Mucosa of stomach (tissue), 1 donor: Measurements from ENCODE around the gene FNIP2.
"Not testable (repeated sequence)": the region's sequence is repeated elsewhere in the genome, so short reads cannot be mapped to it uniquely, and the experiment has no call there.

Experiments used
- H3K27me3 ChIP-seq: one replicate; pipeline ENCODE4 v1.7.0; 2013; ENCODE audit warnings: mild to moderate bottlenecking, low read length; ENCODE audit not compliant: control insufficient read depth, insufficient read depth
- H3K36me3 ChIP-seq: one replicate; pipeline ENCODE4 v1.7.0; 2013; ENCODE audit warnings: low read length; ENCODE audit not compliant: control insufficient read depth, insufficient read depth
- H3K4me1 ChIP-seq: one replicate; pipeline ENCODE4 v1.7.0; 2013; ENCODE audit warnings: mild to moderate bottlenecking, low read length; ENCODE audit not compliant: control insufficient read depth, insufficient read depth
- H3K4me3 ChIP-seq: one replicate; pipeline ENCODE4 v1.7.0; 2013; ENCODE audit warnings: low read length
- H3K9ac ChIP-seq: one replicate; pipeline ENCODE4 v1.7.0; 2013; ENCODE audit warnings: mild to moderate bottlenecking, low read length, moderate library complexity
- H3K9me3 ChIP-seq: one replicate; pipeline ENCODE4 v1.7.0; 2013; ENCODE audit warnings: mild to moderate bottlenecking, low read length, moderate library complexity; ENCODE audit not compliant: control insufficient read depth
- donor health status: Pancreatic carcinoma.

Gene FNIP2

GRCh38 chr4:158941895-158942294 lies 173.1 kb downstream of the FNIP2 start:
- Histone ChIP-seq H3K27me3 (no peaks in the 10 kb centered on the region), H3K9ac (no peak overlapping the region), H3K36me3 (no peaks in the 10 kb centered on the region), H3K4me3 (no peak overlapping the region), H3K9me3 (no peaks in the 10 kb centered on the region), H3K4me1 (no peaks in the 10 kb centered on the region)

DNA sequence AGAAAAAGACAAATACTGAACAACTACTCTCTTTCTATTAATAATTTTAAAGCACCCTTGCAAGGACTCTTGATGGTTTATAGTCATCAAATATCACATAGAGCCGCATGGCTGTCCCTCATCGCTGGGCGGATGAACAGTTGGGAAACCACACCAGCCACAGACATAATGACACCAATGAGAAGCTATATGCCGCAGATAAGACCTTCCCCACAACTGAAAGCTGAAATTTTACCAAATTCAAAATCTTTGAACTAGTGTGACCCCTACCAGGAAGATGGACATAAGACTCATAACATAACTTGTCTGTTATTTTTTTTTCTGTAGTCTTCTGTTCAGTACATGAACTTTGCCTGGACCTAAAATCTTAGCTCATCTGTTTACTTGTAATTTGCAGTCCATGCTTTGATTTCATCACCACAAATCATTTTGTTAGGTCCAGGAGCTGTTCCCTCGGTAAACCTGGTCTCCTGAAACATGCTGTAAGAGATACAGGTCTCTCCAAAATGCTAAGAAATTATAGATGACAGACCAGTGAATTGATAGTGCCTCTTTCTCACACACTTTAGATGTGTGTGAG lies 176.8 kb downstream of the FNIP2 start:
- Histone ChIP-seq H3K9ac (no peak overlapping the region), H3K27me3 (no peaks in the 10 kb centered on the region)

DNA sequence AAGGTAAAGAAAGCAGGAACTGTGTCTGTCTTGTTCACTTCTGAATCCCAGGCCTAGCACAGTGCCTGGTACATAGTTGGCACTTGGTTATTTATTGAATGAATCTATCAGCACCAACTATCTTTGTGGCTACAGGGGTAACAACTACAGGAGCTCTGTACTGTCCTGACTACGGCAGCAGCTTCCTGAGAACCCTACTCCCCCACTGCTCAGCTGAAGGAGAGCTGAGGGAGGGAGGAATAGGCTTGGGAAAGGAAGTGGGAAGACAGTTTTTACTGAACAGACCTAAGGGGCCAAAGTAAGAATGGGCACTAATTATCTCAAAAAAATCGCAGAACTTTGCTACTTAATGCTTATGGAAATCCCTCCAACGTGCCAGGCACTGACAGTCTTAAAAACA lies 178.0 kb downstream of the FNIP2 start:
- no peaks in the 10 kb centered on the region for H3K4me1 ChIP-seq

More for the DNA sequence above, 176.8 kb downstream of the FNIP2 start:
- Histone ChIP-seq H3K4me3 (no peak overlapping the region), H3K36me3 (no peaks in the 10 kb centered on the region), H3K4me1 (no peaks in the 10 kb centered on the region), H3K9me3 (no peaks in the 10 kb centered on the region)

DNA sequence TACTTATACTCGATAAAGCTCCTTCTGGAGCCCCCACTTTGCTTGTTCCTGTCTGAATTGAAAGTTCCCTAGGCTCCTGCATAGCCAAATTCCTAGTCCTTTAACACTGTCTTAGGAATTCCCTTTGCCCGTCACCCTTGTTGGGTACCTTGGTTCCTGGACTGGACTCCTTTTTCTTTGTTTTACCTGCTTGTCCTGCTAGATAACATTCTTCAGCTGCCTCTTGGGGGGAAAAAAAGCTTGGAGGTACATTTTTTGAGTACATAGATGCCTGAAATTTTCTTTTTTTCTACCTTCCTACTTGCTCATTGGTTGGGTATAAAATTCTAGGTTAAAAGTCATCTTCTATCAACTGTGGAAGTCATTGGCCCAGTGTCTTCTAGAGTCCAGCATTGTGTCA lies 179.2 kb downstream of the FNIP2 start:
- H3K36me3 ChIP-seq, result no peaks in the 10 kb centered on the region

More for the DNA sequence above, 178.0 kb downstream of the FNIP2 start:
- no peak overlapping the region for H3K9ac ChIP-seq
- H3K9me3 ChIP-seq, result no peaks in the 10 kb centered on the region
- H3K27me3 ChIP-seq, result no peaks in the 10 kb centered on the region
- H3K36me3 ChIP-seq, result no peaks in the 10 kb centered on the region
- no peak overlapping the region for H3K4me3 ChIP-seq

GRCh38 chr4:158949099-158949498 lies 180.3 kb downstream of the FNIP2 start:
- Histone ChIP-seq H3K9ac (no peak overlapping the region), H3K4me3 (no peak overlapping the region), H3K9me3 (no peaks in the 10 kb centered on the region)

More for the DNA sequence above, 179.2 kb downstream of the FNIP2 start:
- no peaks in the 10 kb centered on the region for H3K27me3 ChIP-seq
- H3K9me3 ChIP-seq, result no peaks in the 10 kb centered on the region
- no peak overlapping the region for H3K4me3 ChIP-seq
- H3K4me1 ChIP-seq, result no peaks in the 10 kb centered on the region
- H3K9ac ChIP-seq, result no peak overlapping the region

GRCh38 chr4:158952221-158952774 lies 183.5 kb downstream of the FNIP2 start:
- not testable (repeated sequence) for H3K27me3 ChIP-seq, H3K4me1 ChIP-seq, H3K9me3 ChIP-seq, H3K9ac ChIP-seq, H3K4me3 ChIP-seq, H3K36me3 ChIP-seq

More at GRCh38 chr4:158949099-158949498, 180.3 kb downstream of the FNIP2 start:
- no peaks in the 10 kb centered on the region for H3K27me3 ChIP-seq
- no peaks in the 10 kb centered on the region for H3K4me1 ChIP-seq
- no peaks in the 10 kb centered on the region for H3K36me3 ChIP-seq

- not testable (repeated sequence) for H3K4me3 ChIP-seq, H3K9me3 ChIP-seq, H3K36me3 ChIP-seq, H3K27me3 ChIP-seq, H3K9ac ChIP-seq, H3K4me1 ChIP-seq
Measured at GRCh38 chr4:158956345-158956744, 187.5 kb downstream of the FNIP2 start.

GRCh38 chr4:158956918-158957317 lies 188.1 kb downstream of the FNIP2 start:
- not testable (repeated sequence) for H3K36me3 ChIP-seq, H3K4me1 ChIP-seq, H3K4me3 ChIP-seq, H3K9ac ChIP-seq, H3K27me3 ChIP-seq, H3K9me3 ChIP-seq
